Metanephros (tissue), 1 donor: ENCODE results near the gene HPF1. TPM values are rescaled to one million over a fixed set of nuclear protein-coding genes. Genes with fewer than 3 reads are reported as not detected.

Experiments used
- total RNA-seq: library from RNA; depleted of rRNA; stranded (reverse); fragments of >200 nt; gene quantifications from one replicate; pipeline ENCODE4 v1.2.3, GENCODE V29; 2014

HPF1 gene
- 22.3 TPM for total RNA-seq

DNA sequence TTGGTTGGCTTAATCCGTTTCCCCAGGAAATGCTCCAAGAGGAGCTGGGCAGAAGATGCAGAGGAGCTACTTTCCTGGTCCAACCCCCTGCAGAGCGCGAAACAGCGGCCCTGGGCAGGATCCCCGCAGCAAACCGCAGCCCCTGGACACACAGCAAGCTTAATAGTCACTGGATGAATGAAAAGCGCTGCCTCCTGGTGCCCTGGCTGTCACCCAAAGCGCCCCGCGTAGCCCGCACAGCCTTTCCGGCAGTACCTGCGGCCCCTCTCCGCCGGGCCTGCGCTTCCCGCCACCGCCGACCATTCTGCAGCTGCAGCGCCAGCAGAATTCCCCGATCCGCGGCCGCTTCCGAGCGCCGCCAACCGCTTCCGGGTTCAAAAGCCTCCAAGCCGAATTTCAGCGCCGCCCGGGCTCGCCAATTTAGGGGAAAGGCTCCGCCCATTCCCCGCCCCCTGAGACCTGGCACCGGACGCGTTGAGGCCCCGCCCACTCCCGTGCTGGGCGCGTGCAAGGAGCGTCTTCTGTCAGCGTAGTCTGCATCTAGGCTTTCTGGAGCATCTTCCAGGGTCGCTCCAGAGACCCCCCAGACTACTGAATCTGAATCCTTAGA is at the start of gene HPF1:
HPF1 (minus strand) TSS at position 370 of the 610 bp plus-strand sequence; CDS start at position 303, 67 bp downstream.

Other genes with a start within 250 kb of the HPF1 start
- 15.8 TPM for gene NEK1, start 145.4 kb downstream of the HPF1 start, total RNA-seq
- 41.0 TPM for gene CLCN3, start 137.4 kb downstream of the HPF1 start, total RNA-seq